G401.6 (cell line): Measurements from ENCODE around the gene POLQ.
"Not testable (repeated sequence)": the region's sequence is repeated elsewhere in the genome, so short reads cannot be mapped to it uniquely, and the experiment has no call there.

Experiments used
- FAIRE-seq: peaks from 2 replicates; lab custom pipeline; 2012; peaks lifted over from hg19 to GRCh38; lab: Jason Lieb, UNC

The POLQ gene

GRCh38 chr3:121418182-121418581 lies 127.6 kb downstream of the POLQ start:
- FAIRE-seq: no peak

DNA sequence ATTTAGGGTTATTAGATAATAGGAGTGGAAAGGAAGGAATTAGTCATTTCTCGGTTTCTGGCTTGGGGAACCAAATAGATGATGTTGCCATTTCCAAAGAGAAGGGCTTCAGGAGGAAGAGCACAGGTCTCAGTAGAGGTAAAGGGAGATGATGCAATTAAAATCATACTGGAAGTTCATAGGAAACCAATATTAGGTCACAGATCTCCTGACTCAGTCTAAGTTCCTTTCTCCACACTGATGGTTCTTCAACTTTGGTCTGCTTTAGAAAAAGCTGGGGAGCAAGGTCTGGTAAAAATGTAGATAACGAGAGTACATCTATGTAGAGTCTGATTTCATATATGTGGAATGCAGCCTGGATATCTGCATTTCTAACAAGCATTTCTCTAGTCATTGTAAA lies 130.9 kb downstream of the POLQ start:
- no peak for FAIRE-seq

GRCh38 chr3:121411523-121411922 lies 134.3 kb downstream of the POLQ start:
- FAIRE-seq: no peak

- no peak for FAIRE-seq
These were observed 140.2 kb downstream of the POLQ start for GRCh38 chr3:121405631-121406030.

DNA sequence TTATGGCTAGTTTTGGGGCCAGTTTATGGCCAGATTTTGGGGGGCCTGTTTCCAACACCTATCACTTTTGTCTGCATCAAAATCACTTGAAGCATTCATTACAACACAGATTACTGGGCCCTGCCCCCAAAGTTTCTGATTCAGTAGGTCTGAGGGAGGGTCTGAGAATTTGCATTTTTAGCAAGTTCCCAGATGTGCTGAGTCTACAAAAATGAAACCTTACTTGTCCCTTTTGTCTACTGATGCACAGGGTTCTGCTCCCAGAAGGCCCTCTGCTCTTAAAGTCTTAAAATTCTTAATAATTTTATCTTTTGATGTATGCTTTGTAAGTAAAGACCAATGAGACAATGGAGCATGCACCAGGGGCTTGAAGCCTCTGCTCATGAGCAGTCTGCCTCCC lies 146.0 kb downstream of the POLQ start:
- FAIRE-seq: no peak

GRCh38 chr3:121398051-121398450 lies 147.7 kb downstream of the POLQ start:
- not testable (repeated sequence) for FAIRE-seq

DNA sequence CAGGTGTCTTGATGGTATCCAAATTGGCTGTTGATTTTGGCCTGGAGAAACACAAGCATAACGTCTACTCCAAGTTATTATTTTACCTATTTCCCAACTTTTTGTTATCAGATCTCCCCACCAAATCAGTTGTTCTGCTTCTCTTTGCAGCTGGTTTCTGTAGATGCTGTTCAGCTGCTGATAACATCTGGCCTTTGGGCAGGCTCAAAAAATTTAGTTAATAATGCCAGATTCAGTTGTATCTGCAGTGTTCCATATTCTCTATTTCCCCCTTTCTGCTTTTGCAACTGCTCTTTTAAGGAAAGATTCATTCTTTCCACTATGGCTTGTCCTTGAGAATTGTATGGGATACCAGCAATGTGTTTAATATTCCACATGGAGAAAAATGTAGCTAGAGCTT lies 149.8 kb downstream of the POLQ start:
- not testable (repeated sequence) for FAIRE-seq

GRCh38 chr3:121388308-121388707 lies 157.5 kb downstream of the POLQ start:
- not testable (repeated sequence) for FAIRE-seq
